Activated T-helper 1 cell treated with Interleukin-2 at 50 U/mL for 16 hours (primary cell): ENCODE results near the gene ABCA5.
A peak's percentile ranks its signal among the peaks of the same experiment; 100 is the strongest.

Source experiments
- DNase-seq: peaks from one replicate; pipeline ENCODE4 v3.0.0-alpha.2; 2020; ENCODE audit warnings: low read depth

Gene ABCA5

DNA sequence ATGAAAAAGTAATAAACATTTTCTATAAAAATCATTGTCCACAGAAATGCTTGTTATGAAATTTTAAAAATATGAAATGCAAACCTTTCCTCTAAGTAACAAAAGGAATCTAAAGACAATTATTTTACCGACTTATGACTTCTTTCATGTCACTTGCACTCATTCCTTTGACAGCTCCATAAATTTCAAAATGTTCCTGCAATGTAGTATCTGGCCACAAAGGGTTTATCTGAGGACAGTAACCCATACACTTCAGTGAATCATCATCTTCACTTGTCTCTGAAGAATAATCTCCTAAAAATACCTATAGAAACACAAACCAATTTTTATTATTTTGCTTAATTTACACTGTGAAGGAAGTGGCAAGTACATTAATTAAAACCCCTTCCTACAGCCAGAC, 72.7 kb downstream of the ABCA5 start:
- DNase-seq, result no peak

DNA sequence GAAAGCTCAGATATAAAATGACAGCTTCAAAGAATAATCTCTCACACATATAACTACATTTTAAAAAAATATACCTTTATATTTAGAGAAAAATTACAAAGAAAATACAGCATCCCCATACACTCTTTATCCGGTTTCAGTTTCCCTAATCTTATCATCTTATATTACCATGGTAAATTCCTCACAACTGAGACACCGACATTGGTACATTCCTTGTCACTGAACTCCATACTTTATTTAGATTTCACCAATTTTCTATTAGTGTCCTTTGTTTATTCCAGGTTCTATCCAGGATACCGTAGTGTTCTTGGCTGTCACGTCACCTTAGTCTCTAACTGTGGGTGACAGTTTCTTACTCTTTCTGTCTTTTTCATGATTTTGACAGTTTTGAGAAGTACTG, 76.3 kb downstream of the ABCA5 start:
- DNase-seq, result no peak

DNA sequence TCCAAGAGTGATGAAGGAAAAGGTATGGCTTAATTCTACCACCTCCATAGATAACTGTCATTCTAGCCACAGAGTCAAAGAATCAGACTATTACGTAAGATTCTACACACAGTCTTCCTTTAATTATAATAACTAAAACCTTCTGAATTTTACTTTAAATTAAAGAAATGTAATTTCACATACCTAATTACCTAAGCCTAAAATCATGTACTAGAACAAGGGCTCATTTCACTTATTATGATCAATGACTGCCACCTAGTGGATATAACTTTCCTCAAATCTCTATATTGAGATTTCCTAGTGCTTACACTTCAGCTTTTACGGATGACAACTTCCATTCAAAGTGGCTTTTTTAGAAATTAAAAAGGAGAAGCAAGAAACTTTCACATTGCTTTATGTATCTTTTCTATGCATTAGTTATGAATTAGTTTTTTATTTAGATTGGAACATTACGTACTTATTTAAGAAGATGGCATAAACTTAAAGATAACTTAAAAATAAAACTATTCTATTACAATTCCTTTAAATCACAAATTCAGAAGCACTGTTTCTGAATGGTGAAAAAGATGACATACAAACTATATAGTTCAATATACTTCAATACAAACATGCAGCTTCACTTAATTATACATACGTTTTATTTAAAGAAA, 80.1 kb downstream of the ABCA5 start:
- no peak for DNase-seq

DNA sequence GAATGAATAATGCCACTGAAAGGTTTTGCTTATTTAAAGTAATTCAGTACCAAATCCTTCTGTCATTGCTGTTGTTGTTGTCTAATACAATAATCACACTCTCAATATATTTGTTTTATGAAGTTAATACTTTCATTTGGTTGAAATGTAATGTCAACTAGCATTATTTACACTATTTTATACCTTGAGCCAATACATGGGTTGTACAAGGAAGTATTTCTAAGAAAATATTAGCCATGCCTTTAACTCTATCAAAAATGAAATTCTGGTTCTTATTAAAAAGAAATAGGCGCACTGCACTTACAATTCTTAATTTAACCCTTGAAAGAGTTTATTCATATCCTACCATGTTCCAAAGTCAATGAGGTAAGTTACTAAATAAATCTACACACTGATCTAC, 80.7 kb downstream of the ABCA5 start:
- DNase-seq, result no peak

DNA sequence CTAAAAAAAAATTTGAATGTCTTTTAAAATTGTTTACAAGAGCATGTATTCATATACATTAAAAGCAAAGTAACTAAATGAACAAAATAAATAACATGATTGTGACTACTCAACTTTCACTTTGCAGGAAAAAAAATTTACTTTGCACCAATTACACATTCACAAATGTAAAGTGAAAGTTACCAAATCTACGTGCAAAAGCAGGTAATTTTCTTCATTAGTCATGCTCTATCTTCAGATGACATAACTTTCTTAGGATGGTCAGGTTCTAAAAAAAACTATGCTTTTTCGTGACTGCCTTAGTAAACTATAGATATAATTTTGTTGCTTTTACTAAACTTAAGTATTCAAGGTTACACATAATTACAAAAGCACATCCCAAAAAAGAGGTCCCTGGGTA, 81.3 kb downstream of the ABCA5 start:
- DNase-seq, result no peak

DNA sequence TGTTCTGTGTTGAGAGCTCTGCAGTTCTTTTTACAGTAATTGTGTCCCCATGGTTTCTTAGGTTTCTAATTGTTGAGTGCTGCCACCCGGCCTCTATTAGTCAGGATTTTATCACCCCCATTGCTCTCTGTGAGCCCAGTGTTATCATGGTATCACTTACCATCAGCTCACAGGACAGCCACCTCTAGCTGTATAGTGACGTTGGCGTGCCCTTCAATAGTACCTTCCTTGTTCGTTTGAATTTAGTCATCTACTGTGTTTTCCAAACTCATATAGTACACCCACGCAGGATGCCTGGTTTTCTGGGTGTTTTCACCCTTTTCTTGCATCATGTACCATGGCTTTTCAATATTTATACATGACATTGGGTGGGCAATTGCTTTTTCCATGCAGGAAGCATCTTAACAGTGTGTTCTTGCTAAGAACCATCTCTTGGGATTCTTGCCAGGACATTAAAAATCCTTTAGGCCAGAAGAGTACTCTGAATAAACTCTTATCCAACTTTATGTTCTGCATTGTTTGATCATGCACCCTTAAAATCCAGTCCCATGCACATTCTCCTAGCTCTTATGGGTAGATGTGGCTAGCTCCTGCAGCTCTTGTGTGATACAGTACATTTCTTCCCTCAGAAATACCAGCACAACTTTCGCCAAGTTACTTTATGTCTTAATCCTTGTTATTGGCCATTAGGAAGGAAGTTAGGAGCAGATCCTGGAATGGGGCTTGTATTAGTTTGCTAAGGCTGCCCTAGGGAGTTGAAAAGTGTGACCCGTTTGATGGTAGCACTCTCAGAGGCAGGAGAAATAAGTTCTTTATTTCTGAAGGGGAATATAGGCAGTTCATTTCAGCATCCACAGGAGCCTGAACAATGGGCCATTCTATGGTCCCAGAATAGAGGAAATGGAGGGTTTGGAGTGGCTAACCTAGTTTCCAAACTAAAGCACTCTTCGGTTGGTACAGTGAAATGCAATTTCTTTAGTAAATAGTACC, 87.0 kb downstream of the ABCA5 start:
- DNase-seq, result no peak

DNA sequence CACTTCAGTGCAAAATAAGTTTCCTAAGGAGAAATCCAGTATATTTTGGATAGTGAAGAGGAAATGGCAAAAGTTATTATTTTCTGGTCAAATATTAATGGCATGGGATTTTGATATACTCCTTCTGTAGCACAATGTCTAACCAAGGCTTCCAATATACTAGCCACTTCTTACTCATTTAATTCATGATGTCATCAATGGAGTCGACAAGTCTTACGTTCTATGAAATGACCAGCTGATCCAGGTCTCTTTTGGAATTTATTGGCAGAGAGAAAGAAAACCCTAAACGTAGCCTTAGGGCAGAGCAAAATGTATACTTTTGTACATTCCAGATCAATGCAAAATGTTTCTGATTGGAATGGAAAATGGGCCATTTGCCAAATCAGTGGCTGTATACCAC, 90.0 kb downstream of the ABCA5 start:
- no peak for DNase-seq

DNA sequence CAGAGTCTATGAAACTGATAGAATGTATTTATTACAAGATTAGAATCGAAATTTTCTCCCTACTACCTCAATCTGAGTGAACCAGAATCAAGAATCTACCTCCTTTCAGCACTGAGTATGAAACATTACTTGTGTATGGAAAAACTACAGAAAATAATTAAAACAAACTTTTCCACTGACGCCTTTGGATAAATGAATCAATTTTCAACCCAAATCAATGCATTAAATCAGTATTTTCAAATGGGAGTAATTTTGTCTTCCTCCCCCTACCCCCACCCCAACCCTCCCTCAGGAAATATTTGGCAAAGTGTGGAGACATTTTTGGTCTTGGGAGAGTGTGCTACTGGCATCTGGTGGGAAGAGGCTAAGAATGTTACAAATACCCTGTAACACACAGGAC, 90.5 kb downstream of the ABCA5 start:
- DNase-seq, result no peak

DNA sequence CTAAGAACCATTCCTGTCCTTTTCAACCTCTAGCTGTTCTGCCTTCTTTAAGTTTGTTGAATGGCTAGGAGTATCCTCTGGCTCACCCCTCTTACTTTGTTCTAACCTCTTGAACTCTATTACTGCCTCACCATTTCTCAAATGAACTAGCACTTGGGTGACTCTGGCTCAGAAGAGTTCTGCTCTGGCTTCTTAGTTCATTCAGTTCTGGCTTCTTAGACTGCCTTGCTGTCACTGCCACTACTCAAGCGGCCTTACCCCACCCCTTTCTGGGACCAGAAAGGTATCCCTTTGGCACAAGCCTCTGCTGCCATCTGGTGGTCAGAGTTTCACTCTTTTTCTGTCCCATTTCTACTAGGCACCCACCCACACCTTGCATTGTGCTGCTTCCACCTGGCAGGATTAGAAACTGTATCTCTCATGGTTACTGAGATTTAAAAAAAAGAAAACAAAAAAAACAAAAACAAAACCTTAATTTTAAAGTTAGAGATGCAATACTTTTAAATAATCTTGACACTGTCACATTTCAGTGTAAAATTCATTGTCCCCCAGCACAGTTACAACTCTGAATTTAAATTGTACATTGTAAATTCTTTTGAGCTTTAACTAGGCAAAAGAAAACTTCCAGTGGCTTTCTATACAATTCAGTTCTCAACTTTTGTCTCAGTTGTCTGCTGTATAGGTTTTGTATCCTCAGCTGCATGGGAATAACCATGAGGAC, 91.4 kb downstream of the ABCA5 start:
- DNase-seq, result peak; percentile 4

DNA sequence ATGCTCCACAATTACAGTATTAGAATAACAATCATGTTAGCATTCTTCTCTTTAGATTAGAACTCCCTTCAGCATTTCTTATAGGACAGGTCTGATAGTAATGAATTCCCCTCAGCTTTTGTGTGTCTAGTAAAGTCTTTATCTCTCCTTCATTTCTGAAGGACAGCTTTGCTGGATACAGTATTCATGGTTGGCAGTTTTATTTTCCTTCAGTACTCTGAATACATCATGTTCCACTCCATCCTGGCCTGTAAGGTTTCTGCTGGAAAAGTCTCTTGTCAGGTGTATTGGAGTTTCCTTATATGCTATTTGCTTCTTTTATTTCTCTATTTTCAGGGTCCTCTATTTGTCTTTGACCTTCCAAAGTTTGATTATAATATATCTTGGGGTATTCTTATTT, 94.3 kb downstream of the ABCA5 start:
- no peak for DNase-seq

DNA sequence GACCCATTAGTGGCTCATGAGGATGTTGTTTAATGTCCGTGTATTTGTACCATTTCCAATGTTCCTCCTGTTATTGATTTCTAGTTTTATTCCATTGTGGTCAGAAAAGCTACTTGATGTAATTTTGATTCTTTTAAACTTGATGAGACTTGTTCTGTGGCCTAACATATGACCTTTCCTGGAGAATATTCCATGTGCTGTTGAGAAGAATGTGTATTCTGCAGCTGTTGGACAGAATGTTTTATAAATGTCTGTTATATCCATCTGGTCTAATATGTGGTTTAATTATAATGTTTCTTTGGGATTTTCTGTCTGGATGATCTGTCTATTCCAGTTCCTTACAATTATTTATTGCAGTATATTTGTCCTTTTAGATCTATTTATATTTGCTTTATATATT, 95.4 kb downstream of the ABCA5 start:
- DNase-seq, result no peak

DNA sequence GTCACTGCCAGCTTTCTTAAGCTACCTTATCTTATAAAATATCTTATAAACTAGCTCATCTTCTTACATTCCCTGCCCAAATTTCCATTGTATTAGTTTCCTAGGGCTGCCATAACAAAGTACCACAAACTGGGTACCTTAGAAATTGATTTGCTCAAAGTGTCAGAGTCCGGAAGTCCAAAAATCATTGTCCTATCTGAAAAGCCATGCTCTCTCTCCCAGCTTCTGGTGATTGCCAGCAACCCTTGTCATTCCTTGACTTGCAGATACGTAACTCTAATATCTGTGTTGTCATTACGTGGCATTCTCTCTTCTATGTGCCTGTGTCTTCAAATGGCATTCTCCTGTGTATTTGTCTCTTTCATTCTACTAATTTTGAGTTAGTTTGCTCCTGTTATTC, 96.0 kb downstream of the ABCA5 start:
- no peak for DNase-seq

DNA sequence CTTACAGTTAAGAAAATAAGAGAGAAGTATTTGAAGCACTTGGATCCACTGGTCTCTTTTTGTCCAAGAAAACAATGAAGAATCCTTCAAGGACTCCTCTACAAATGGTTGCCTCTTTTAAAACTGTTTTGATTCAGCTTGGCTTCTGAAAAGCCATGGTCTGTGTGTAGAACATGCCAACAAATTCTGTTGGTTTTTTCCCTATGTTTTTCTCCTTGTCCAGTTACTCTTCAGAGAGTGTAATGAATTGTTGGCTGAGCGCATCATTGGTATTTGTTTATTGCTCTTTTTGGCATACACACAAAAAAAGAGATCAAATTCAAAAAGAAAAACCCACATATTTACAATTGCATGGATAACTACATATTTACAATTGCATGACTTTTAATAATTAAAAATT, 98.4 kb downstream of the ABCA5 start, which contains the start of gene ABCA10:
ABCA10 (minus strand) TSS at position 249 of the 400 bp plus-strand sequence. CDS start 3,466 bp downstream, outside the sequence.
- DNase-seq, result no peak

DNA sequence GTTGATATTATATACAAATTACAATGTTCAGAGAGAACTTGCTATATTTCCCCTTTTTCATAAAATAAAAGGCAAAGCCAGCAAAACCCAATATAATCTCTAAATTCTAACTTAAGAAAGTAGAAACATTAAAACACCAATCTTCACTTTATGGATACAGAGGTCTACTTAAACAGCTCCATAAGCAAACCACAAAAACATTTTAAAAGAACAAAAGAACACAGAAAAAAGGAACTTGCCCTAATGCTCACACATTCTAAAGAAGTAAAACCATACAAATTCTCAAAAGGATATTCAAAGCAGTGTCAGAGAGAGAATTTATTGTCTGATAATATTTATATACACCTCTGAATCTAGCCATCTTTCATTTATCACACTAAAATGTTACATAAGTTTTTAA, 98.9 kb downstream of the ABCA5 start:
- no peak for DNase-seq

DNA sequence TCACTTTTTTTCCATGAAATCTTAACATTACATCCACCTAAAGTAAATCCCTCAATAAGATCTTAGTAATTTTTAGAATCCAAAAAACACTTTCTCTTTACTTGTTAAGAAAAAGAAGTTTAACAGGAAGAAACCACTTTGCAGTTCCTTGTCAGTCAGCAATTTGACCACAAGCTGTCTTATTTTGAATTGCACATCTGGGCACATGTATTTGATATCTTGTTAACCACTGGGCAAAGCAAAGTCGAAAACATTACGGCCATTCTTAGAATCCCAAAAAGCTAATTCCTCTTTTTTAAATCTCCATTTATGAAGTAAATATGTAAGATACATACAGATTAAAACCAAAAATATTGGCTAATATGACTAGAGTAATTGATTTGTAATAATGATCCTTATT, 99.4 kb downstream of the ABCA5 start:
- DNase-seq, result no peak

DNA sequence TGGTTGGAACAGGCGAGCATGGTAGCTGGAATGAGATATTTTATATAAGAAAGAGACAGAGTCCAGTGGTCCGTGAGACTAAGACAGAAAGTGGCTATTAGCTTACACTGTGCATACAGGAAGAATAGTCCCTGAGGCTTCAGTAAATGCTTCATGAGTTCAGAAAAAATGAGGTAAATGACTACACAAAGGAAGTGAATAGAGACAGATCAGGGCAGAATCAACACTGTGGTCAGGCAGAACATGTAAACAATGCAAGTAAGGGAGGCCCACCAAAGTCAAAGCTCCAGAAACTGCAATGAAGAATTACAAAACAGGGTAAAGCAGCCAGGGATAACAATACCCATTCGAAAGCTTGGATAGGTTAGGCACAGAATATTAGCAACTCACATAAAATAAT, 103.1 kb downstream of the ABCA5 start:
- no peak for DNase-seq

DNA sequence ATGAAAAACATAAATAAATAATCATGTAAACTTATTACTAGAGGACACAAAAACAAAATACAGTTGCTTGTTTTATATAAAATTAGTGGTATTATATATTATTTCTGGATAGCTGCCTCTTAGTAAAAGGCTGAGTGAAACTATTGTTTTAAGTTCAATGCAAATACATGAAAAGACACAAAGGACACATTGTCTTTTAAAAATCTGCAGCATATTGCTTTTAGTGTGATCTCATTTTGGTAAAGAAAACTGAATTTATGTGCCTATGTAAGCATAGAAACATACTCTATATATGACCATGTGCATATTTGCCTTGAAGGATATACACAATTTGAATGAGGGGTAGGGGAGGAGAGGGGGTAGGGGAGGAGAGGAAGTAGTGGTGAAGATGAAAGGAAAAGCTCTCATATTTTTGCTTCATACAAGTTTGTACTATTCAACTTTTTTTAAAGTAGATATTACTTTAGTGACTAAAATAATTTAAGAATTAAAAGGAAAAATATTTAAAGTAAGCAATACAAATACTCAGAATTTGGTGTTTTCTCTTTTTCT, 104.2 kb downstream of the ABCA5 start:
- DNase-seq, result no peak

DNA sequence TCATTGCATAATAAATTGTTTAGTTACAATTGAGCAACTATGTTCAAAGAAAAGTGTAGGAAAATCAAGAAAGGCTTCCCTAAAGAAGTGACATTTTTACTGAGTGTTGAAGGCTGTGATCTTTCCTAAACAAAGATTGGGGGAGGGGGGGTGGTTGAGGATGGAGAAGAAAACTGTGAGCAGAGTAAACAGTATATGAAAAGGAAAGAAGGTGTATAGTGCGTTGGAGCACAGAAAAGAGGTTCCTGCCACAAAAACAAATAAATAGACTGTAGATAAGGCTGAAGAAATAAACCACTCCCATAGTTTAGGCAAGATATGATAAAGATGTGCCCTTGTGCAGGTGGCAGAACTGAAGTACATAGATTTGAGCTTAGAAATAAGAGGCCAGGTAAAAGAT, 106.8 kb downstream of the ABCA5 start:
- DNase-seq, result no peak

DNA sequence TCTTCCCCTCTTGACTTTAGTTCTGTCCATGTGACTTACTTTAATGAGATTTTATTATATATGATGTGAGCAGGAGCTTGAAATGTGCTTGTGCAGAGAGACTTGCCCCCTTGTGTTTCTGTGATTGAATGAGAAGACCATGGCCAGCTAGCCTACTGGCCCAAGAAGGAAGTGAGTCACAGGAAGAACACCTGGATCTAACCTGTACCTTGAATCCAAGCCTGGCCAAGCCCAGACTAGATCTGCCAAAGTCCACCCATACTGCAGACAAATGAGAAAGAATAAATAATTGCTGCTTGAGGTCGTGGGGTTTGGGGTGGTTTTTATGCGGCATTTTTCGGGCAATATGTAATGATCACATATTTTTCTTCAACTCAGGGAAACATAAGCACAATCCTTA, 107.9 kb downstream of the ABCA5 start:
- DNase-seq, result no peak

DNA sequence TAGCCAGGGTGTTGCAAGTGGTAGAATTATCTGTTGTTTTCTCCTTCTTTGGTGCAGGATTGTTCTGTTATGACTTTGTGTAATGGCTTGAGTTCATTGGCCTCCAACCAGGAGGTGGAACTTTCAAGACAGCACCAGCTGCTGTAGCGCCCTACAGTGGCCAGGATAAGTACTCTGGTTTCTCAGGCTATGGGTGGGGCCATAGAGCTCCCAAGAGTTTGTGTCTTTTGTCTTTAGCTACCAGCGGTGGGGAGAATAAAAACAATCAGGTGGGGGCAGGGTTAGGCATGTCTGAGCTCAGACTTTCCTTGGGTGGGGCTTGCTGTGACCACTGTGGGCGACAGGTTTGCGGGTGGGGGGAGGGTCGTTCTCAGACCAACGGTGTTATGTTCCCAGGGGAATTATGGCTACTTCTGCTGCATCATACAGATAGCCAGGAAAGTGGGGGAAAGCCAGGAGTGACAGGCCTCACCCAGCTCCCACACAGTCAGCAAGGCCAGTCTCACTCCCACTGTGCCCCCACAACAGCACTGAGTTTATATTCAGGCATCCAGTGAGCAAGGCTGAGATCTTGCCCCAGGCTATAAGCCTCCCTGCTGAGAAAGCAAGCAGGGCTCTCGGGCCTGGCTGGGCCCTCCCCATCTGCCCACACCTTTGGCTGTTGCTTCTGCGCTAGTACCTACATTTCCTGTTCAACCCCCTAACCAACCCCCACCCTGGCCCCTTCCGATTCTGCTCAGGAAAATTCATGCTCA, 113.7 kb downstream of the ABCA5 start:
- DNase-seq, result no peak

DNA sequence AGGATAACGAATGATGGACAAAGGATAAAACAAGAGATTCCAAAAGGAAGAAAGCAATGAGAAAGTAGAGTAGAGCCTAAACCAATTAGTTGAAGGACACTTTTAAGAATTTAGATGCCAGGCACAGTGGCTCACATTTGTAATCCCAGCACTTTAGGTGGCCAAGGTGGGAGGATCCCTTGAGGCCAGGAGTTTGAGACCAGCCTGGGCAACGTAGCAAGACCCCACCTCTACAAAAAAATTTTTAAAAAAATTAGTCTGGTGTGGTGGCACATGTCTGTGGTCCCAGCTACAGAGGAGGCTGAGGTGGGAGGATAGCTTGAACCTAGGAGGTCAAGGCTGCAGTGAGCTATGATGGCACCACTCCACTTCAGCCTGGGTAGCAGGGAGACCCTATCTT, 118.3 kb downstream of the ABCA5 start:
- DNase-seq, result no peak

DNA sequence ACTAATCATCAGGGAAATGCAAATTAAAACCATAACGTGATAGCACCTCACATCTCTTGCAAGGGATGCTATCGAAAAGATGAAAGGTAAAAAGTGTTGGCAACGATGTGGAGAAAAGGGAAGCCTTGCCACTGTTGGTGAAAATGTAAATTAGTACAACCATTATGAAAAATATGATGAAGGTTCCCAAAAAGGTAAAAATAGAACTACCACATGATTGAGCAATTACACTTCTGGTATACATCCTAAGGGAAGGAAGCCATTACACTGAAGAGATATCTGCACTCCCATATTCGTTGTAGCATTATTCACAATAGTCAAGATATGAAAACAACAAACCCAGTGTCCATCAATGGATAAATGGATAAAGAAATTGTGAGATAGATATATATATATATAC, 119.8 kb downstream of the ABCA5 start:
- DNase-seq, result no peak
